Trophoblast cell (in vitro differentiated cells and primary cell): Measurements from ENCODE around the gene KRTAP5-4.

Experiments used
- DNase-seq, 2 donors: peaks; one replicate each; pipeline ENCODE4 v3.0.0-alpha.2; 2016
- H2AFZ ChIP-seq: 2 replicates; pipeline ENCODE4 v1.6.1; 2013; ENCODE audit warnings: low read length, moderate library complexity, mild to moderate bottlenecking; ENCODE audit not compliant: insufficient read depth, poor library complexity
- H2AK5ac ChIP-seq: 2 replicates; pipeline ENCODE4 v1.6.1; 2013; ENCODE audit warnings: mild to moderate bottlenecking, low read length
- H2BK120ac ChIP-seq: 2 replicates; pipeline ENCODE4 v1.6.1; 2013; ENCODE audit warnings: low read length, mild to moderate bottlenecking, moderate library complexity; ENCODE audit not compliant: insufficient read depth, poor library complexity
- H2BK12ac ChIP-seq: 2 replicates; pipeline ENCODE4 v1.6.1; 2013; ENCODE audit warnings: mild to moderate bottlenecking, low read length, moderate library complexity
- H2BK5ac ChIP-seq: 2 replicates; pipeline ENCODE4 v1.6.1; 2013; ENCODE audit warnings: low read length, low read depth, moderate library complexity, mild to moderate bottlenecking; ENCODE audit not compliant: poor library complexity
- H3K14ac ChIP-seq: 2 replicates; pipeline ENCODE4 v1.6.1; 2013; ENCODE audit warnings: mild to moderate bottlenecking, low read length
- H3K18ac ChIP-seq: 2 replicates; pipeline ENCODE4 v1.6.1; 2013; ENCODE audit warnings: mild to moderate bottlenecking, low read length
- H3K23ac ChIP-seq: 2 replicates; pipeline ENCODE4 v1.6.1; 2013; ENCODE audit warnings: low read length
- H3K27ac ChIP-seq: 2 replicates; pipeline ENCODE4 v1.5.1; 2013; ENCODE audit warnings: low read depth, mild to moderate bottlenecking, inconsistent platforms, low read length, moderate library complexity
- H3K27me3 ChIP-seq: 2 replicates; pipeline ENCODE4 v1.6.1; 2013; ENCODE audit warnings: inconsistent platforms, mild to moderate bottlenecking, low read length, moderate library complexity; ENCODE audit not compliant: insufficient read depth
- H3K36me3 ChIP-seq, 2 experiments: 1 replicate in 1 of 2; 2 replicates in 1 of 2; pipeline ENCODE4 v1.6.1; 2013; ENCODE audit warnings: low read length in 2 of 2, mild to moderate bottlenecking in 2 of 2, moderate library complexity in 1 of 2; ENCODE audit not compliant: insufficient read depth in 2 of 2, control insufficient read depth in 1 of 2
- H3K4ac ChIP-seq: 2 replicates; pipeline ENCODE4 v1.6.1; 2013; ENCODE audit warnings: low read depth, mild to moderate bottlenecking, low read length, moderate library complexity
- H3K4me1 ChIP-seq, 2 experiments: 1 replicate in 1 of 2; 2 replicates in 1 of 2; pipeline ENCODE4 v1.6.1; 2013; ENCODE audit warnings: low read length in 2 of 2, mild to moderate bottlenecking in 2 of 2, moderate library complexity in 1 of 2; ENCODE audit not compliant: insufficient read depth in 2 of 2, control insufficient read depth in 1 of 2
- H3K4me2 ChIP-seq: 2 replicates; pipeline ENCODE4 v1.6.1; 2013; ENCODE audit warnings: inconsistent platforms, mild to moderate bottlenecking, low read length, moderate library complexity
- H3K4me3 ChIP-seq: 2 replicates; pipeline ENCODE4 v1.5.1; 2013; ENCODE audit warnings: mild to moderate bottlenecking, low read depth, low read length, inconsistent platforms
- H3K79me1 ChIP-seq: one replicate; pipeline ENCODE4 v1.6.1; 2013; ENCODE audit warnings: low read length
- H3K79me2 ChIP-seq: 2 replicates; pipeline ENCODE4 v1.6.1; 2013; ENCODE audit warnings: low read length, mild to moderate bottlenecking; ENCODE audit not compliant: control insufficient read depth, insufficient read depth, poor library complexity
- H3K9ac ChIP-seq: 2 replicates; pipeline ENCODE4 v1.6.1; 2013; ENCODE audit warnings: mild to moderate bottlenecking, low read length
- H3K9me3 ChIP-seq: 2 replicates; pipeline ENCODE4 v1.6.1; 2013; ENCODE audit warnings: low read depth, mild to moderate bottlenecking, control low read depth, inconsistent platforms, low read length; ENCODE audit not compliant: insufficient read depth
- H4K12ac ChIP-seq: 2 replicates; pipeline ENCODE4 v1.6.1; 2013; ENCODE audit warnings: low read depth, mild to moderate bottlenecking, low read length, moderate library complexity
- H4K8ac ChIP-seq: 2 replicates; pipeline ENCODE4 v1.6.1; 2013; ENCODE audit warnings: low read depth, mild to moderate bottlenecking, low read length, moderate library complexity
- H4K91ac ChIP-seq: one replicate; pipeline ENCODE4 v1.6.1; 2013; ENCODE audit warnings: low read depth, mild to moderate bottlenecking, low read length, moderate library complexity
- WGBS: extraction: QIAGEN DNeasy Blood & Tissue Kit; methylation state at CpG from one replicate; pipeline ENCODE4 v1.1.7; 2013; ENCODE audit warnings: missing lambda C conversion rate; ENCODE audit not compliant: insufficient read length, insufficient coverage; ENCODE audit errors: extremely low coverage; 5-methylcytosine and 5-hydroxymethylcytosine counted together

The KRTAP5-4 gene

GRCh38 chr11:1669546-1670218 is 47.7 kb upstream of the KRTAP5-4 start:
- no peak overlapping the region for H4K91ac ChIP-seq
- H3K23ac ChIP-seq, result no peak overlapping the region
- no peak overlapping the region for H3K4me2 ChIP-seq
- H3K4me3 ChIP-seq, result no peak overlapping the region
- no peak overlapping the region for H3K18ac ChIP-seq
- no peak overlapping the region for H3K9ac ChIP-seq
- no peak for DNase-seq
- H4K12ac ChIP-seq, result no peak overlapping the region
- no peaks in the 10 kb centered on the region for H3K27me3 ChIP-seq
- H2BK120ac ChIP-seq, result no peak overlapping the region
- H3K27ac ChIP-seq, result no peak overlapping the region
- H2AFZ ChIP-seq, result no peak overlapping the region
- H2BK5ac ChIP-seq, result no peak overlapping the region
- H3K14ac ChIP-seq, result no peak overlapping the region
- H3K79me2 ChIP-seq, result no peaks in the 10 kb centered on the region
- no peaks in the 10 kb centered on the region for H3K4me1 ChIP-seq
- H2AK5ac ChIP-seq, result no peak overlapping the region
- H3K4ac ChIP-seq, result no peak overlapping the region
- H2BK12ac ChIP-seq, result no peak overlapping the region
- H3K79me1 ChIP-seq, result no peaks in the 10 kb centered on the region
- no peaks in the 10 kb centered on the region for H3K36me3 ChIP-seq
- peaks cover 6% of the 10 kb centered on the region for H3K9me3 ChIP-seq
- no peak overlapping the region for H4K8ac ChIP-seq
- no CpG with 5 or more reads among the region's 21 CpGs for WGBS

GRCh38 chr11:1668911-1669473 is 47.1 kb upstream of the KRTAP5-4 start:
- H3K79me2 ChIP-seq, result no peaks in the 10 kb centered on the region
- no peak overlapping the region for H3K27ac ChIP-seq
- H2BK12ac ChIP-seq, result no peak overlapping the region
- H3K23ac ChIP-seq, result no peak overlapping the region
- no peak overlapping the region for H3K4me2 ChIP-seq
- no peaks in the 10 kb centered on the region for H3K36me3 ChIP-seq
- no peak overlapping the region for H4K12ac ChIP-seq
- H3K4me1 ChIP-seq, result no peaks in the 10 kb centered on the region
- H4K8ac ChIP-seq, result no peak overlapping the region
- H3K27me3 ChIP-seq, result no peaks in the 10 kb centered on the region
- H3K9me3 ChIP-seq, result peaks cover 6% of the 10 kb centered on the region
- no peak overlapping the region for H2AK5ac ChIP-seq
- DNase-seq, result no peak
- no peak overlapping the region for H4K91ac ChIP-seq
- H2AFZ ChIP-seq, result no peak overlapping the region
- WGBS, result no CpG with 5 or more reads among the region's 13 CpGs
- H3K18ac ChIP-seq, result no peak overlapping the region
- no peak overlapping the region for H2BK5ac ChIP-seq
- no peak overlapping the region for H3K9ac ChIP-seq
- no peak overlapping the region for H3K4me3 ChIP-seq
- H3K4ac ChIP-seq, result no peak overlapping the region
- H3K79me1 ChIP-seq, result no peaks in the 10 kb centered on the region
- no peak overlapping the region for H2BK120ac ChIP-seq
- H3K14ac ChIP-seq, result no peak overlapping the region

- no peak for DNase-seq
- H3K4me2 ChIP-seq, result no peak overlapping the region
These were observed 46.0 kb upstream of the KRTAP5-4 start for GRCh38 chr11:1667906-1668305.

GRCh38 chr11:1667121-1667850 is 45.3 kb upstream of the KRTAP5-4 start:
- H3K4me2 ChIP-seq, result no peak overlapping the region
- H2BK120ac ChIP-seq, result no peak overlapping the region
- H3K9ac ChIP-seq, result no peak overlapping the region
- H3K79me1 ChIP-seq, result no peaks in the 10 kb centered on the region
- no peaks in the 10 kb centered on the region for H3K79me2 ChIP-seq
- no peak overlapping the region for H3K18ac ChIP-seq
- no peak overlapping the region for H2AK5ac ChIP-seq
- no peak overlapping the region for H3K4ac ChIP-seq
- no peak overlapping the region for H2BK12ac ChIP-seq
- peaks cover 6% of the 10 kb centered on the region for H3K9me3 ChIP-seq
- DNase-seq, result no peak
- H3K27me3 ChIP-seq, result no peaks in the 10 kb centered on the region
- H2BK5ac ChIP-seq, result no peak overlapping the region
- H3K23ac ChIP-seq, result no peak overlapping the region
- H4K91ac ChIP-seq, result no peak overlapping the region
- H3K4me1 ChIP-seq, result no peaks in the 10 kb centered on the region
- no peaks in the 10 kb centered on the region for H3K36me3 ChIP-seq
- no peak overlapping the region for H3K4me3 ChIP-seq
- H3K14ac ChIP-seq, result no peak overlapping the region
- no peak overlapping the region for H2AFZ ChIP-seq
- H4K8ac ChIP-seq, result no peak overlapping the region
- H4K12ac ChIP-seq, result no peak overlapping the region
- WGBS, result no CpG with 5 or more reads among the region's 24 CpGs
- no peak overlapping the region for H3K27ac ChIP-seq

More at GRCh38 chr11:1667906-1668305, 46.0 kb upstream of the KRTAP5-4 start:
- H2AK5ac ChIP-seq, result no peak overlapping the region
- no peak overlapping the region for H2BK5ac ChIP-seq
- peaks cover 6% of the 10 kb centered on the region for H3K9me3 ChIP-seq
- H3K4ac ChIP-seq, result no peak overlapping the region
- H4K12ac ChIP-seq, result no peak overlapping the region
- no peak overlapping the region for H2BK12ac ChIP-seq
- WGBS, result no CpG with 5 or more reads among the region's 16 CpGs
- H3K4me3 ChIP-seq, result no peak overlapping the region
- no peaks in the 10 kb centered on the region for H3K79me2 ChIP-seq
- no peak overlapping the region for H2BK120ac ChIP-seq
- H3K27me3 ChIP-seq, result no peaks in the 10 kb centered on the region
- no peak overlapping the region for H4K8ac ChIP-seq
- no peaks in the 10 kb centered on the region for H3K4me1 ChIP-seq
- no peaks in the 10 kb centered on the region for H3K36me3 ChIP-seq
- no peak overlapping the region for H3K14ac ChIP-seq
- no peak overlapping the region for H3K23ac ChIP-seq
- H2AFZ ChIP-seq, result no peak overlapping the region
- H3K9ac ChIP-seq, result no peak overlapping the region
- no peak overlapping the region for H3K27ac ChIP-seq
- no peaks in the 10 kb centered on the region for H3K79me1 ChIP-seq
- H3K18ac ChIP-seq, result no peak overlapping the region
- no peak overlapping the region for H4K91ac ChIP-seq
